WERI-Rb-1 (cell line): ENCODE measurements around the gene LSAMP.

Experiments used
- DNase-seq: peaks from one replicate; pipeline ENCODE4 v3.0.0-alpha.2; 2020
- H3K27ac ChIP-seq: fragments of 250-450 bp; sonication (Bioruptor Pico); 2 replicates; pipeline ENCODE4 v1.5.1; 2020; ENCODE audit warnings: mild to moderate bottlenecking, moderate library complexity
- H3K27me3 ChIP-seq: fragments of 250-450 bp; sonication (Bioruptor Pico); 2 replicates; pipeline ENCODE4 v1.5.1; 2021; ENCODE audit warnings: mild to moderate bottlenecking, low read depth, moderate library complexity; ENCODE audit not compliant: insufficient read depth, severe bottlenecking
- H3K36me3 ChIP-seq: fragments of 250-450 bp; sonication (Bioruptor Pico); 2 replicates; pipeline ENCODE4 v1.5.1; 2020; ENCODE audit warnings: mild to moderate bottlenecking, moderate library complexity
- H3K4me3 ChIP-seq: 2 replicates; pipeline ENCODE4 v1.5.1; 2011; ENCODE audit warnings: low read depth, mild to moderate bottlenecking, control low read depth, low read length
- H3K9me3 ChIP-seq: fragments of 250-450 bp; sonication (Bioruptor Pico); 2 replicates; pipeline ENCODE4 v1.5.1; 2021; ENCODE audit warnings: mild to moderate bottlenecking, moderate library complexity; ENCODE audit not compliant: severe bottlenecking
- TF ChIP-seq, protein P1 (sequence below): IDR thresholded peaks from 2 replicates; pipeline ENCODE4 v1.5.1; 2011; ENCODE audit warnings: low read depth, mild to moderate bottlenecking, control low read depth, inconsistent platforms, low read length

Gene LSAMP

DNA sequence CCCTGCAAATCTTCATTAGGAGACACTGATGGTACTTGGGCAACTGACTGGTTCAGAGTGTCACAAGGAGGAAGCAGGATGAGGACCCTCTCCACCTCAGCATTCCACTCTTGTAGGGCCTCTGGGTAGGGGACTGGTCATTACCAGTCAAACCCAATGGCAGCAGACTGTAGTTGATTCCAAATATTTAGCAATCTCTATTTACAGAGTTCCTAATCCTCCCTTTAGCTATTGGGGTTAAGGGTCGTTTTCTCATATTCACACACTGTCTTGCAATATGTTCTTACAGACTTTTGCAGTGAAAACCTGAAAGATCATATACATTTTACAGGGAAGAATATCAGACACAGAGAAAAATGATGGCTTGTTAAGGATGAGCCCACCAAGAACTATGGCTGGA, 424.3 kb downstream of the LSAMP start:
- H3K27me3 ChIP-seq, result peaks cover 8% of the 10 kb centered on the region
- no peaks in the 10 kb centered on the region for H3K9me3 ChIP-seq
- no peak overlapping the region for H3K27ac ChIP-seq
- no peaks in the 10 kb centered on the region for H3K36me3 ChIP-seq
- DNase-seq, result no peak
- TF ChIP-seq, protein P1, sequence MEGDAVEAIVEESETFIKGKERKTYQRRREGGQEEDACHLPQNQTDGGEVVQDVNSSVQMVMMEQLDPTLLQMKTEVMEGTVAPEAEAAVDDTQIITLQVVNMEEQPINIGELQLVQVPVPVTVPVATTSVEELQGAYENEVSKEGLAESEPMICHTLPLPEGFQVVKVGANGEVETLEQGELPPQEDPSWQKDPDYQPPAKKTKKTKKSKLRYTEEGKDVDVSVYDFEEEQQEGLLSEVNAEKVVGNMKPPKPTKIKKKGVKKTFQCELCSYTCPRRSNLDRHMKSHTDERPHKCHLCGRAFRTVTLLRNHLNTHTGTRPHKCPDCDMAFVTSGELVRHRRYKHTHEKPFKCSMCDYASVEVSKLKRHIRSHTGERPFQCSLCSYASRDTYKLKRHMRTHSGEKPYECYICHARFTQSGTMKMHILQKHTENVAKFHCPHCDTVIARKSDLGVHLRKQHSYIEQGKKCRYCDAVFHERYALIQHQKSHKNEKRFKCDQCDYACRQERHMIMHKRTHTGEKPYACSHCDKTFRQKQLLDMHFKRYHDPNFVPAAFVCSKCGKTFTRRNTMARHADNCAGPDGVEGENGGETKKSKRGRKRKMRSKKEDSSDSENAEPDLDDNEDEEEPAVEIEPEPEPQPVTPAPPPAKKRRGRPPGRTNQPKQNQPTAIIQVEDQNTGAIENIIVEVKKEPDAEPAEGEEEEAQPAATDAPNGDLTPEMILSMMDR, result no peak
- H3K4me3 ChIP-seq, result no peak overlapping the region

DNA sequence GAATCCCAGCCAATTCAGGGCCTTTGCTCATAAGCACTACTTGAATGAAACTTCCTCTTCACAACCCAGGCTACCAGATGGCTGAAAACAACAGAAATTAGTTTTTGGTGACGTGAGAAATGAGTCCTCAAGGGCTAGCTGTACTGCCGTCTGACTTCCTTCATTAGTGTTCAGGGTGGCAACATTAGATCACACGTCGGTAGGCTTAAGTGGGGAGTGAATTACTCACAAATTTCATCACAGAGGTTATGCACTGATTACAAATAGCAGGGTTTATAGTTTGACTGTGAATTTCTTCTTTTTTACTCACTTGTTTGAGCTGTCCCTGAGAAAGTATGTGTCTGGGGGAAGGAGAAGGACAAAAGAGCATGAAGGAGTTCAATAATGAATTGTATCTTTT, 424.8 kb downstream of the LSAMP start:
- H3K4me3 ChIP-seq, result no peak overlapping the region
- H3K27me3 ChIP-seq, result peaks cover 8% of the 10 kb centered on the region
- no peaks in the 10 kb centered on the region for H3K36me3 ChIP-seq
- H3K27ac ChIP-seq, result no peak overlapping the region
- TF ChIP-seq, protein P1, result no peak
- no peak for DNase-seq
- no peaks in the 10 kb centered on the region for H3K9me3 ChIP-seq

DNA sequence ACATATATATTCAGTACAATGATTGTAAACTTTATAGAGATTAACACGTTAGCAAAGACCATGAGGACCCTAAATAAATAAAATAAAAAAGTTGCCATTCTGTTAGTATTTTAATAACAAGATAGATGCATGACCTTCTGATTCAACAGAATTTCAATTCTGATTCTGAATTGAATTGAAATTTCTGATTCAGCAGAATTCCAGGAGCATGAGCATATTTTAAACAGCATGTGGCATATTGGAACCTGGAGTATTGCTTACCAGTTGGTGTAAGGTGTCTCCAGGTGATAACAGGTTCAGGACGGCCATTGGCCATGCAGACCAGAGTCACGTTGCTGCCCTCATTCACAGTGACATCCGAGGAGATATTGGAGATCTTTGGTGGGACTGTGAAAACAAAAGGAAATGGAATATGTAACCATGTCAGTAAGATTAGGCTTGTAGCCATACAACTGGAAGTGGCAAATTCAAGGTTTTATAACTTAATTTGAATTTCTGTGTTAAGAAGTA, 426.0 kb downstream of the LSAMP start:
- Histone ChIP-seq H3K27me3 (peaks cover 8% of the 10 kb centered on the region), H3K27ac (no peak overlapping the region), H3K4me3 (no peak overlapping the region), H3K36me3 (no peaks in the 10 kb centered on the region), H3K9me3 (no peaks in the 10 kb centered on the region)
- DNase-seq, result no peak
- TF ChIP-seq, protein P1, result no peak

DNA sequence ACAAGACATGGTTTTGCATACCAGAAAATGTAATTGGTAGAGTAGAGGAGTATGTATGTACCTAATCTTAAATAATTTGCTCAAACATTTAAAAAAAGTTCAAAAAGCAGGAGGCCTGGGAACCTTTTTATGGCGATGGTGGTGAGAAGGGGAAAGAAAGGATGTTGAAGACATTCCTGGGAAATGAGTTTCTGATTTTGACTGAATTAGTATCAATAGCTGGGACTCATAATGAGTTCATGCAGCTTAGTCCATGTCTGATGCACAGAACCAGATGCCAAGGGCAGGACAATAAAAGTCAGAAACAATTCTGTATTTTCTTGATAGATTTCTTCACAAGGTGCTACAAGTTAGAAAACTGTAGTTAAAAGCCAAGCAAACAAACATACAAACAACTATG, 426.6 kb downstream of the LSAMP start:
- H3K9me3 ChIP-seq, result no peaks in the 10 kb centered on the region
- no peaks in the 10 kb centered on the region for H3K36me3 ChIP-seq
- H3K27ac ChIP-seq, result no peak overlapping the region
- H3K4me3 ChIP-seq, result no peak overlapping the region
- no peak for DNase-seq
- TF ChIP-seq, protein P1, result no peak
- peaks cover 4% of the 10 kb centered on the region for H3K27me3 ChIP-seq

DNA sequence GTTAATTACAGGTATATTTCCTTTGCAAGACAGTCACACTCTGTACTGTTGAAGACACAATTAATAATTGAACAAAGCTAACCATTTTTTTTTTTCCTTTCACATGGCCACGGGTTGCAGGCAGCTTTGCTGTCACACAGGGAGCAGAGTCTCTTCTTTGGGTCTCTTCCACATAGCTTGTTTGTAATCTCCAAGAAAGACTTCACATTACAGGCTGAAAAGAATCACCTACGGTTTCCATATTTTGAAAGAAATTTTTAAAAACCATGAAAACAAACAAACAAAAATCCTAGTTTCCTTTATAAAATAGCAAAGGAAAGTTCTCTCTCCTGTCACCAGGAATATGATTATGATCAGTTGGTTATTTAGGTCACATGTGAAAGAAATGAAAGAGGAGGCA, 429.4 kb downstream of the LSAMP start:
- Histone ChIP-seq H3K36me3 (no peaks in the 10 kb centered on the region), H3K4me3 (no peak overlapping the region), H3K27ac (no peak overlapping the region), H3K27me3 (peaks cover 19% of the 10 kb centered on the region), H3K9me3 (no peaks in the 10 kb centered on the region)
- DNase-seq, result no peak
- TF ChIP-seq, protein P1, result no peak

DNA sequence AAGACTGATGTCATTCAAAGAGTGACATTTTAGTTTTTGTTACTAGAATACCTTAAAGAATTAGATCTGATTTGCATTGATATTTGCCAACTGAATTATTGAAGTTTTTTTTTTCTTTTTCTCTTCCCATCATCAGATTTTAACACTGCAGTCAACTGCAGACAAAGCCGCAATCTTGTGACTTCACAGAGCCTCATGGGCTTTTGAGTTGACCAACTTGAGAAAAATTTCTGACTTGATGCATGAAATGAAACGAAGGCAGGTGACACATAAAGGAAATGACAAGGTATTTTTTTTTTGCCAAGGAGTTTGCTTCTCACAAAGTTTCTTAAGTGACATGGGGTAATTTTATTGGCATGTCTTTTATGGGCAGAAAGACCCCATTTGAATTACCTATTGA, 438.3 kb downstream of the LSAMP start:
- TF ChIP-seq, protein P1, result no peak
- H3K4me3 ChIP-seq, result no peak overlapping the region
- H3K27me3 ChIP-seq, result peaks cover 62% of the 10 kb centered on the region
- no peak for DNase-seq
- H3K36me3 ChIP-seq, result no peaks in the 10 kb centered on the region
- no peak overlapping the region for H3K27ac ChIP-seq
- no peaks in the 10 kb centered on the region for H3K9me3 ChIP-seq
